Measurements from ENCODE around the gene PHOSPHO1. TPM values are rescaled to one million over a fixed set of nuclear protein-coding genes. Genes with fewer than 3 reads are reported as not detected.

The PHOSPHO1 gene
- total RNA-seq, 1 experiment from 2014 or later: 0.23 TPM

DNA sequence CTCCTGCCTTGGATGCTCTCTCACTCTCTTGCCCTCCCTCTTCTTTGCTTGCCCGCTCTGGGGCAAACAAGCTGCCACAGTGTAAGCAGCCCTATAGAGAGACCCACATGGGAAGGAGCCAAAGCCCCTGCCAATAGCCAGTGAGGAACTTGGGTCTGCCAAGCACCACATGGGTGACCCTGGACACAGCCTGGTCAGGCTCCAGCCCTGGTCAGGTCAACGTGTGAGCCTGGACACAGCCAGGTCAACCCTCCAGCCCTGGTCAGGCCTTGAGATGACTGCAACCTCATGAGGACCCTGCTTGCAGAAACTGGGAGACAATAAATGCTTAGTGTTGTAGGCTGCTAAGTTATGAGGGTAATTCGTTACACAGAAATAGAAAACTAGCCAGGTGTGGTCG, 14.3 kb upstream of the PHOSPHO1 start:
- DNase-seq (ENCODE audit: low read depth): no peak

DNA sequence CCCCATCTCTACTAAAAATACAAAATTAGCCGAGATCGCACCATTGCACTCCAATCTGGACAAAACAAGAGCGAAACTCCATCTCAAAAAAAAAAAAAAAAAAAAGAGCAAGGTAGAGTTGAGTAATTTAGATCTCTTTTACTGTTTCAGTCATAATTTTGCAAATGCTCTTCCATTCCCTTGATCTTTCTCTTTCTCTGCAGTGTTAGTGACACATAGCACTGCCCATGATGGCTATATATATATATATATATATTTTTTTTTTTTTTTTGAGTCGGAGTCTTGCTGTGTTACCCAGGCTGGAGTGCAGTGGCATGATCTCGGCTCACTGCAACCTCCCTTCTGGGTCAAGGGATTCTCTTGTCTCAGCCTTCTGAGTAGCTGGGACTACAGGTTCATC, 12.2 kb upstream of the PHOSPHO1 start:
- DNase-seq (ENCODE audit: low read depth): no peak

- no peak for DNase-seq (ENCODE audit: low read depth)
These were observed 11.3 kb upstream of the PHOSPHO1 start for GRCh38 chr17:49241692-49242397.

GRCh38 chr17:49241040-49241439, 10.5 kb upstream of the PHOSPHO1 start:
- no peak for DNase-seq (ENCODE audit: low read depth)

DNA sequence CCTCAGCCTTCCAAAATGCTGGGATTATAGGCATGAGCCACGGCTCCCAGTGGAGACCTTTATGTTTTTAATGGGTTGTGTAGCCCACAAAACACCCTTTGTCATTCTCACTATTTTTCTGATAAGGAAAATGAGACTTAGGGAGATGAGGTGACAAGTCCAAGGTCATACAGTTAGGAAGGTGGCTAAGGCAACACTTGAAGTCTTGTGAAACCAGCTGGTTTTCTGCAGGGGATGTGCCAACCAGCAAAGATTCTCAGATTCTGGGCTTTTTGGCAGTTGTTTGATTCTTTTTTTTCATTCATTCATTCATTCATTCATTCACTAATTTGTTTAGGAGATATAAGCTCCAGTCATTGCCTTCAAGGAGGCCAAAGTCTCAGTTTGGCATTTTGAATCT, 10.0 kb upstream of the PHOSPHO1 start:
- DNase-seq (ENCODE audit: low read depth): no peak

DNA sequence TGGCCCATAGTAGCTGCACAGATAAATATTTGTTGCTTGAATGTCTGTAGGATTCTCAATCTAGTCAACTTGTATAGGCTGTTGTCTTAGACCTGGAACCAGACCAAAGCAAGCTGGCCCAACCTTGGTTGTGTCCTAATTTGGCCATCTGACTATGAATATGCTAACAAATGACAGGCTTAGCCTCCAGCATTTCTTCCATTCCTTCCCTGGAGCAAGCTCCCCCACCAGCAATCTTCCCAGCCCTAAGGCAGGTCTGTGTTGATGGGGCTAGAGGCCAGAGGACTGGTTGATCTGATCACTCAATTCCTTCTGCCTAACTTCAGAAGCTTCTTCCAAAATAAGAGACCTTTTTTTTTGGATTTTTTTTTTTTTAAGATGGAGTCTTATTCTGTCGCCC, 9.4 kb upstream of the PHOSPHO1 start:
- DNase-seq (ENCODE audit: low read depth): no peak

DNA sequence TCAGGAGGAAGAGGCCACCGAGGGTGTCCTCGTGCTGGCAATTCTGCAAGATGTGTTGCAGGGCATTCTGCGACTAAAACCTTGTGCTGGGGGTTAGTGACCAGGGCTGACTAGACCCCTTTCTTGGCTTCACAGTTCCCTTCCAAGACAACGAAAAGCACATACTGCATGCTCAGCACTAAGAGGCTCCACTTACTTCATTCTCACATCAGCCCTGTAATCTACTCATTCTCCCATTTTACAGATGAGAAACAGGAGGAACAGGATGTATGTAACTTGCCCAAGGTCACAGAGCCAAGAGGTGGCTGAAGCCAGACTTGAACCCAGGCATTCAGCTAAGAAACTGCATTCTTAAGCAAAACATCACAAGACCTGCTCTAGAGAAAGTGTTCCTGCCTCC, 5.3 kb upstream of the PHOSPHO1 start:
- DNase-seq (ENCODE audit: low read depth): no peak

GRCh38 chr17:49234509-49235080, 4.0 kb upstream of the PHOSPHO1 start:
- DNase-seq (ENCODE audit: low read depth): no peak

DNA sequence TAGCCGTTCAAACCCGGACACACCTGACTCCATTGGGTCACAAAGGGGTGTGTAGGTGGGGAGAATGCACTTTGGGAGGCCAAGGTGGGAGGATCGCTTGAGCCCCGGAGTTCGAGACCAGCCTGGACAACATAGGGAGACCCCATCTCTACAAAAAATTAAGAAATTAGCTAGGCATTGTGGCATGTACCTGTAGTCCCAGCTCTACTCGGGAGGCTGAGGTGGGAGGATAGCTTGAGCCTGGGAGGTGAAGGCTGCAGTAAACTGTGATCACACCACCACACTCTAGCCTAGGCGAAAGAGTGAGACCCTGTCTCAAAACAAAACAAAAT, 942 bp upstream of the PHOSPHO1 start:
- DNase-seq (ENCODE audit: low read depth): no peak

GRCh38 chr17:49229805-49230600, 584 bp downstream of the PHOSPHO1 start:
- no peak for DNase-seq (ENCODE audit: low read depth)

DNA sequence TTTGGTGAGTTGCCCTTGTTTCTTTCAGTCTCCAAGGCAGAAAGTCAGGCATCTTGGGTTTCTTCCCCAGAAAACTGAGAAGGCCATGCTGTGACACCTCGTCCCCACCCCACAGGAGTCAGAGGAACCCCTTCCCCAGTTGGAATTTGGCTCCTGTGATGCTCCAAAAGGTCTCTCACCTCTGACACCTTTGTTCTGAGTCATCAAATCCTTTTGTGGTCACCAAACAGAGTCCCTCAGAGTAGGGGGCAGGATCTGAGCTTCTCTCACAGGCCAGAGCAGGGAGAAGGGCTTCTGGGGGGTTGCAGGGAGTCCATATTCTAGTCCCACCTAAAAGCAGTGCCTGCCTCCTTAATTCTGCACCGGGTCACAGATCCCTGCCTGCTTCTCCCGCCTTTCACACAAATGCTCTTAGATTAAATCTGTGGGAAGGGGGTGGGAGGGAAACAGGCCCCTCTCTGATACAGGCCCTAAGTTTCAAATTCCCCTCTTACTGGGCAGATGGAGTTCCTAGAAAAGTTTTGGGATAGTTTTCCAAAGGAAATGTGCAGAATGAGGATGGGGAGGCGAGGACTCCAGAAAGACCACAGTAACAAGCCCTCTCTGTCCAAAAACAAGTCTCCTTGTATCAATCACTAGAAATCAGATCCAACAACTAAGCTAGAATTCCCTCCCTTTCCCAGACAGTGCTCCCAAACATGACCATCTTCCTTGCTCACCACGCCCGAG, 1.3 kb downstream of the PHOSPHO1 start:
- no peak for DNase-seq (ENCODE audit: low read depth)

GRCh38 chr17:49227436-49228261, 2.9 kb downstream of the PHOSPHO1 start:
- peak; percentile 50 for DNase-seq (ENCODE audit: low read depth)

DNA sequence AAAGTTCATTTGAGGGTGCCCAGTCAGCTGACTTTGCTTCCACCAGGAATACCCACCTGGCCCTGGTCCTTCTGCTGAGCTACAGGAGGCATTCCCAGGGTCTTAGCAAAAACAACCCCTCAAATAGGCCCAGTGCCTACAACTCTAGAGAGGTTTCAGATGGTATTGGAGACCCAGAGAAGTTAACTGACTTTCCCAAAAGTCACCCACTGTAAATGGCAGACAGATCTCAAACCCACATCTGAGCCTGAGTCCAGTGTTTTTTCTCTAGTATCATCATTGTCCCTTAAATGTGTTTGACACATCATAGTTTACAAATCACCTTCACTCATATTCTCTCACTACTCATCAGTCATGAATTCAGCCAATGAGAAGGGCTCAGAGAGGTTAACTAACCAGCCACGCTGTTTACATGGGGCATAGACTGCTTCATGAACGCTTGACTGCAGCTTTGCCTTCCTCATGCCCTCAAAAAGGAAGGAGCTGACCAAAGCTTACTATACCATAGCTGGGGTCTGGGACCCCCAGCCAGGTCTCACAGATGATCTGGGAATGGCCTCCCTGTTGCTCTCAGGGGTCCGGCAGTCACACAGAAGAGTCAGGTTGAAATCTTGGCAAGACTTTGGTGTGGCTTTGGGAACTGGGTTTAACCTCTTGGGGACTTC, 3.7 kb downstream of the PHOSPHO1 start:
- DNase-seq (ENCODE audit: low read depth): no peak

DNA sequence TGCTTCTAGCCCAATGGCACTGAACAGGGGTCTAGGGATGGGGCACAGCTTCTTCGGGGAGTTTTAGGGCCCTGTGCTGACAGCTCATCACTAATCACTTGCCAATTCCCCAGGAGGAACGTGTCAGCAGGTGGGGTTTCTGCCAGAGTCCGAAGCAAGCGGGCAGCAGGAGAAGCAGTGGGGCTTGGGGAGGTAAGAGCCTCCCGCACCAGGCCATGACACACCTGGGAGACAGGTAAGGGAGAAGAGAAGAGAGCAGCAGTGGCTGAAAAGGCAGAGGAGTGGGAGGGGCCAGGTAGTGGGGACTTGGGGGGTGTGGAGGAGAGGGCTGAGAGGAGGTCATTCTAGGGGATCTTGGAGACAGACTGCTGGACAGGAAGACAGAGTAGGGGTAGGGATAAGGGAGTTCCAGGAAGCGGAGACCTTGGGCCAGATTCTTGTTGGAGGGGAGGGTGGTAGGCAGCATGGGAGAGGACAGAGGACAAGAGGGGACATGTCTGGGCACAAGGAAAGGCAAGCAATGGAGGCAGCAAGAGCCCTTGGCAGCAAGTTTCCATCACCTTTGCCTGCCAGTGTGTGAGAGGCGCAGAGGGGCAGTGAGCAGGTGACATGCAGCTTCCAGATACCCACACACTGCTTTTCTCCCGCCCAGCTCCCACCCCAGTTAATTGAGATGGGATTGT, 4.9 kb downstream of the PHOSPHO1 start:
- no peak for DNase-seq (ENCODE audit: low read depth)

DNA sequence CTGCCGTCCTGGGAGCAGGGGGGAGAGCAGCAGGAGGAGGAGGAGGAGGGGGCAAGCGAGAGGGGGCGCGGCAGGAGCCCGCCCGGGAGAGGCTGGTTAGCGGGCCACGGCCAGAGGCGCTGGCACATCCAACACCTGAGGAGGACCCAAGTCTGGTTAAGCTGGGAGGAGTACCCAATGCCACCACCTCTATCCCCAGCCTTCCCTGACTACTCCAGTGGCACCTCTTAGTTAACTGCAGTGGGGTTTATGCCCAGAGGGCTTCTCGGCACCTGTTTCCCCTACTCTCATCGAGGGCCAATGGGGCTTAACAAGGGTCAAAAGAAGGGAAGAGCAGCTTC, 5.6 kb downstream of the PHOSPHO1 start:
- no peak for DNase-seq (ENCODE audit: low read depth)

DNA sequence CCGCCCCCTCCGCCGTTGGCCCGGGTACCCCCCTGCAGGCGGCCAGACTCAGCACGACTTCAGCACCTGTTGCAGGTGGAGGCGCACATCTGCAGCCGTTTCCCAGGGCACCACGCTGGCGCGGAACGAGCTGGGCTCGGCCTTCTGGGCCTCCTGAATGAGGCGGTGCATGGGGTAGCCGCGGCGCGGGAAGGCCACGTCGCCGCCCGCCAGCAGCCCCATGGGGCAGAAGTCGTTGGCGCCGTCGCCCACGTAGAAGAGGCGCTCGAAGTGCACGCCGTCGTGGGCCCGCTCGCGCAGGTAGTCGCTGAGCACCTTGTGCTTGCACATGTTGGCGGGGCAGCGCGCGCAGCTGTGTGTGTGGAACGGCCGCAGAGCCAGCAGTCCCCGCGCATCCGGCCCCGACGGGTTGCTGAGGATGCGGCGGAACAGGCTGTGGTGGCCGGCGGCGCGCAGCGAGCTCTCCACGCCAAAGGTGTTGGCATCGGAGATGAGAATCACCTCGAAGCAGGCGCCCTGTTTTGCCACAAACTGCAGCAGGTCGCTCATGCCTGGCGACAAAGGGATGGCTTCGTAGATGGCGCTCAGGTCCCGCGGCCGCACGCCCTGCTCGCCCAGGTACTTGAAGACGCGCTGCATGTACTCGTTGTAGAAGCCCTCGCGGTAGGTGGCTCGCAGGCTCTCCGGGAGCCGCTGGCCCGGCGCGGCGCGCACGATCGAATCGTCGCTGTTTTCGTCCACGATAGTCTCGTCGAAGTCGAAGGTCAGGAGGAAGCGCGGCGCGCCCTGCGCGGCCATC, 6.2 kb downstream of the PHOSPHO1 start:
- DNase-seq (ENCODE audit: low read depth): no peak

DNA sequence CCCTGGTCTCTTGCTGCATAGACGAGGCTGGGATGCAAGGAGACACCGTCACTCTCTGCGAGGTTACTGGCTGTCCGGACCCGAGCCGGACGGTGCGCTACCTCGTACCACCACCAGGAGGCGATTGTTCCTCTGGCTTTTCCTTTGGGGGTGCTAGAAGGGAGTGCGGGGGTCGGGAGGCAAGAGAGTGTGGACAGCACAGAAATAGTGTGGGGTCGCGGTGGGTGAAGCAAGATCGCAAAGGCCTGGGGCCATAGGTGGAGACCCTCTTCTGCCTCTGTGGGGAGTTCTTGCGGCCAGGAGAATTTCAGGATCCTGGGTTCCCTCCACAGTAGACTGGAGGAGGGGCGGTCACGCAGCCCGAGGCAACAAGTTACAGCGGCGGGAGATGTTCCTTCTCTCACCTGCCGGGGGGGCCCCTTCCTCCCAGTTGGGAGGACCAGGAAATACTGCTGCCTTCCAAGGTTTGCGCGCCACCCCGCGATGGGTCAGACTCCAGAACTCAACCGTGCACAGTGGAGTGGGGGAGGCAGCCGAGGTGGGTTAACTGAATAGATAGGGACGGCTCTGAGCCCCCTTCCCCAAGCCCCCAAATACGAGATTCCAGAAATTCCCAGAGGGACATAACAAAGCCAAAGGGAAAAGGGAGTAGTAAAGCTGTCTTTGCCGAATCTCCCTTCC, 6.9 kb downstream of the PHOSPHO1 start:
- DNase-seq (ENCODE audit: low read depth): peak; percentile 15

- no peak for DNase-seq (ENCODE audit: low read depth)
These were observed 7.4 kb downstream of the PHOSPHO1 start for GRCh38 chr17:49223168-49223516.

GRCh38 chr17:49219987-49220386, 10.6 kb downstream of the PHOSPHO1 start:
- no peak for DNase-seq (ENCODE audit: low read depth)

All from LHCN-M2 (cell line).